Stimulated activated CD8-positive, alpha-beta memory T cell treated with anti-CD3 and anti-CD28 coated beads, Interleukin-4, amount 100 ng/mL, for 48 hours (primary cell): ENCODE data around the gene ABHD5.

Experiments used
- DNase-seq: peaks from one replicate; pipeline ENCODE4 v3.0.0-alpha.2; 2020

The ABHD5 gene

DNA sequence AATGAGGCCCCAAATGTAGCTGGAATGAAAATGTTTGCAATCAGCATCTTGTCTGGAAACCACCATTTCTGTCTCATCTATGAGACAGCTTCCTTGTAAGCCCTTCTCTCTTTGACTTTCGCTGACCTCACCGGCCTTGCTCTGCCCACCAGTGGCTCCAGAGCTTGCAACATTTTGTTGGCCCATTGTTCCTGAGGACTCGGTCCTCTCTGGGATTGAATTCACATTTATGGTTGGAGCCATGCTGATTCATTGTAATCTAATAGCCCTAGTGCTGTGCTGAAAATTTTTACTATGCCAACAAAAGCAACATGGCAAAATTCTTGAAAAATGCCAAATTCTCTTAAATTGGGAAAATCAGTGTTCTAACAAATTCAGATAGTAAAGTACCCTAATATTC is 37.2 kb downstream of the ABHD5 start:
- no peak for DNase-seq

DNA sequence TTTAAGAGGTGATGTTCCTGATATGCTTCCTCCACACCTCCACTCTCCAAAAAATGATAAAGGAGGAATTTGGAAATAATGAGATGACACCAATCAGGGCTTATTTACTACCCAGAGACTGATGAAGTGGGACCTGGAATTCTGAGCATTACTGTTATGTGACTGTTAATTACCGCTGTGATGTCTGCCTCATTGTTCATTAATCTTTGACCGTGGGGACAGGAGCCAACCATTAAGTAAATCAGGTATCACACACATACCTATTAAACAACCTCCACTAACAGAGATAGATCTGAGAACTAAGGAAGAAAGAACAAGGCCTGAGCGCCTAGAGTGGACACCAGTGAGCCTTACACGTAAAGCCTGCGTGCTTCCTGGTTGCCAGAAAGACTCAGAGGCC is 37.7 kb downstream of the ABHD5 start:
- no peak for DNase-seq

DNA sequence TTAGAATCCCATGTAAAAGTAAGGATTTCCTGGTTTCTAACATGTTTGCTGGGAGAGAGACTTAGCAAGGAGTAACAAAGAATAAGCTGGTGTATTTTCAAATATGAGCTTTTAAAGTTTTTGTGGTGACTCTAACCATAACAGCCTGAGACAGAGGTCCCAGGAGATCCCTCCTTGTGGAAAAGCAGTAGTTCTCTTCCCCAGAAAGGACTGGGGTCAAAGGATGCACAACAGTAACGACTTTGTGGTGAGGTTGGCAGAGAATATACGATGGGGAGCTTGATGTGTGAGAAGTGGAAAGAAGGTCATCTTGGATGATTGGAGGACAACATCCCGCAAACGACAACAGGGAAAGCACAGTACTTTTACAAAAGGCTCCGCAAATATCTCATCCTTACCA is 38.2 kb downstream of the ABHD5 start:
- no peak for DNase-seq

DNA sequence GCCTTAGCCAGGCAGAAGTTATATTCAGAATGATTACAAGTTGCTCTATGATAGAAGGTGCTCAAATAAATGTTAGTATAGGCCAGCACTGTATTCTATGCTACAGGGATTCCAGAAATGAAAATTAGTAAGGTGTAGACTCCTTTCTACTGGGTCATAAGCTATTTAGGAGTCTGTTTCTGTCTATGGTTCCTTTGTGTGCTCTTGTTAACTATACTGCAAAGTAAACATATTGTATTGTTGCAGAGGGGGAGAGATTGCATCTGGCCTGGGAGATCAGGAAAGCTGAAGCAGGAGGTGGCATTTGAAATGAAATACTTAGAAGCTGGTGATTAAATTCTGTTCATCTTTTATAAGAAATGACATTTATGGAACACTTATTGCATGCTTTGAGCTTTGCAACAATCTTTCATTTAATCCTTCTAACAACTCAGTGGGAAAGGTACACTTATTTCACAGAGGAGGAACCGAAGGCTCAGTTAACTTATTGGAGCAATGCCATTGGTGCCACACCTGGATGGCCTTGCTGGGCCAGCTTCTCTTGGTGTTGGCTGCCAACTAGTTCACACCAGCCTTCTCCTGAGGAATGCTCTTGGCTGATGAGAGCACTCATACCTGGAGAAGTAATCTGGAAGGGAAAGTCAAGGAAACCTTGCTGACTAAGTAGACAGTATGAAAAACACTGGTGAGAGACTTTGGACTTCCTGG is 39.1 kb downstream of the ABHD5 start:
- DNase-seq: no peak

DNA sequence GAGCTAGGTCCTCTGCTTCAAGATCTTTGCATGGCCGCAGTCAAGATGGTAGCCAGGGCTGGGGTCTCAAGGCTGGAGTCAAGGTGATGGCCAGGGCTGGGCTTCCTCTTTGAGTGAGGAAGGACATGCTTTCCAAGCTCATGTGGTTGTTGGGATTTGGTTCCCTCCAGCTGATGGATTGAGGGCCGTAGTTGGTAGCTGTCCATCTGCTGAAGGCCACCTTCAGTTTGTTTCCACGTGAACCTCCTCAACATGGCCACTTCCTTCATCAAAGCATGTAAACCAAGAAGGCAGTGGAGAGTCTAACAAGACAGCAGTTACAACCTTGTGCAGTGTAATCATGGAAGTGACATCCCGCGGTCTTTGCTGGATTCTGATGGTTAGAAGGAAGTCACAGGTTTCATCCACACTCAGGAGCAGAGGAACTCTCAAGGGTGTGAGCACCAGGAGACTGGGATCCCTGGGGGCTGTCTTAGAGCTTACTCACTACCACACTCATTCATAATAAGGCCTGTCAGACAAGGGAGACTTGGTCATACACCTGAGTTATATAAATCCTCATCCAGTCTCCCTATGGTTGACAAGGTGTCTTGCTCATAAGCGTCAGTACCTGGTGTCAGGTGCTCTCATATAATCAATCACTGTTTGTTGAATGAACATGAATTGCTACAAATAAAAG is 42.1 kb downstream of the ABHD5 start:
- no peak for DNase-seq

DNA sequence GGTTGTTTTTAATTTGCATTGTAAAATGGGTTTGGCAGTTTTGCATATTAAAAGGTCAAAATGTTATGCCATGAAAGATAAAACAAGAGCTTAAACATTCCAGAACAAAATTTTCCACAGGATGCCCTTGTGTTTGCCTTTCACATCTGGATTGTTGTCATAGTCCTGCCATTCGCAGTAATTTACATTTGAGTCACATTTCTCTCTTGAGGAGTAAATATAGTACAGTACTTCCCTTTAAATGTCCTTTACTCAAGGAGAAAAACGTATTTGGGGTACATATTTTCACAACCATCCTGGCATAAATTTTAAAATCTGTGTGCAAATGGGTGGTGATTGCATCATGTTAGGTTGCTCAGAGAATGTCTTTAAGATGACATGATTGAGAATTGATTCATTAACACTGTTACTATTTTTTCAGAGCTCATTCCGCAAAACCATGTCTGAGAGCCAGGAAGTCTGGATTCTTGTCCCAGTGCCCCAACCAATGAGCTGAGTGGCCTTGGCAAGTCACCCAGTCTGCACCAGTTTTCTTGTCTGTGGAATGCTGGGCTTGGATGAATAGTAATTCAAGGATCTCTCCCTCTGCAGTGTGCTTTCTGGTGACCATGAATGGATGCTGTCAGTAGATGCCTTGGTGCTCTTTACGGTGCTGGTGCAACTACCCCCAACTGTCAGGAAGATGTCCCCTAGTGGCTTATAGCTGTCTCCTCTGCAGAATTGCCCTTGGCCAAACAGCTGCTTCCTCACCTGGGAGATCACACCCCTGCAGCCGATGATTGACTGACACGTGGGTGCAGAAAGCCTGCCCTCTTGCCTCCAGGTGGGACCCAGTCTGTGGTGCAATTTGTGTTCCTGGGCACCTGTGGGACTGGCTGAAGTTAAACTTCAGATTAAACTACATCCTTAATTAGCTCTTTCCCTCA is 43.0 kb downstream of the ABHD5 start:
- no peak for DNase-seq

DNA sequence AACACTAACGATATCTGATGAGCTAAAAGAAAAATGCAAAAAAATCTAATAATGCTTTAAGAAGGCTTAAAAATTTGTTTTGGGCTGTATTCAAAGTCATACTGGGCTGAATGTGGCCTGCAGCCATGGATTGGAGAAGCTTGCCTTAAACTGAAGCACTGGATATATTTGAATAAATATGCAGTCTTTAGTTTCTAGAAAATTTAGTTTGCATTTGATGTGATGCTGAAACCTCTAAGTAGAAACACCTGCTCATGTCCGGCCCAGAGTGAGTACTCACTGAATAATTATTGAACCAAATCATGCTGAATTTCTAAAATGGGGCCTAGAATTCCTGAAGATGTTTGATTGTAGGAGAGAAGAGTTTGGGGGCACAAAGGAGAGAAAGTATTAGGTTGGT is 43.9 kb downstream of the ABHD5 start:
- no peak for DNase-seq

DNA sequence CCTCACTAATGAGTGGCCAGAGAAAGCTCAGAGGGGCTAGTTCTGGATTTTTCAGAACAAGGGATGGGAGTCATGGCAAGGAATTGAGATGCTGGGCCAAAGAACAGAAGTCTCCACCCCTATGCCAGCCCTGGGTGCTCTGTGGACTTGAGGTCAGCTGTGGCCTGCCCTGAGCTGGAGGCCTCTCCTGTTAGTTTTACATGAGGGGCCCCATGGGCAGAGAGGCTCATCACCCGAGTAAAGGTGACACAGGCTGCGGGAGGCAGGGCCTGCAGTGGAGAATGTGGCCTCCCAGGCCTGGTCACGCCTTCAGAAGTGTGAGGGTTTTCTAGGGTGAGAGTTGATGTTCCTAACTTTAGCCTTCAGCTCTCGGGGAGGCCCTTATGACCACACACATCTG is 44.9 kb downstream of the ABHD5 start:
- DNase-seq: no peak

DNA sequence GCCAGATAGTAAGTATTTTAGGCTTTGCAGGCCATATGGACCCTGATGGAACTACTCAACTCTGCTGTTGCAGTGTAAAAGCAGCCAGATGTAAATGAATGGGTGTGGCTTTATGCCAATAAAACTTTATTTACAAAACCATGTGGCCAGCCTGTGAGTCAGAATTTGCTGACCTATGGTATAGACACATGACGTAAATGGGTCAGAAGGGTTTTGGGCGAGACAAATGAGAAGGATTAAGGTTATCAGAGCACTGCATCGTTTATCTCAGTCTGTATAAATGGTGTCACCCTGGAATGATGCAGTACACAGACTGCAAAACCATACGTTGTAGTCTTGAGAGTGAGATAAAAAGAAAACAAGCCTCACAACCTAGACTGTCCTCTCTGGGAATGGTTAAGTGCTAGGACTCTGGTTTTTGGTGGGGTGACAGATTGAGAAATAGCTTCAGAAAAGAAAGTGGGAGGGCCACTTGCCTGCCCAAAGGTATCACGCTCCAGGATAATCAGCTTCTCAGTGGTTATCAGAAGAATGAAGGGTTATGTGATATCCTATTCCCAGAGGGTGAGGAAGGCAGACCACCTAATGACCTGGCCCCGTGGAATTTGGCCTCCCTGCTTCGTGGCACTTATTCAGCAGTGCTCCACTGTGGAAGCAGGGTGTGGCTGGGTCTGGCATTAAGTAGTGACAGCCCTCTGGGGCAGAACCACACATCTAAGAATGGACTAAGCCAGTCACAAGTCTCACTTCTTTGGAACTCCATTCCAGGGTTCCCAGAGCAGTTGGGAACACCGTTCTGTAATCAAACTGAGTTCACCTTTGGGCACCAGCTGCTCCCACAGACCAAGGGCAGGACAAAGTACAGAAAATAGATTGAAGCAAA is 46.1 kb downstream of the ABHD5 start:
- DNase-seq: no peak

DNA sequence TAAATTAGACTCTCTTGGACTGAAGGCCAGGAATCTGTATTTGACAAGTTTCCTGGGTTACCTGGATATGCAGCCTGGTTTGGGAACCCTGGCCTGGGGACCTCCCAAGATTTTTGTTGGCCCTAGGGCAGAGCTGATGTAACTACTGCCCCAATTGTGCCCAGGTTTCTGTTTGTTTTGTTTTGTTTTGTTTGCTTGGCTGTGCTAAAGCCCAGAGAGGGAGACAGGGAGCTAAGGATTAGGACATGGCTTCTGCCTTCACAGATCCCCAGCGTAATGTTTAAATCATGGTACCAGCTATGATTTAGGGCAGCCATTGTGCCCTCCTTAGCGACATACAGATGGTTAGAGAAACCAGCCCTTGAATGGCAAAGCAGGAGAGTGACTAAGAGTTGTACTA is 47.6 kb downstream of the ABHD5 start:
- no peak for DNase-seq

DNA sequence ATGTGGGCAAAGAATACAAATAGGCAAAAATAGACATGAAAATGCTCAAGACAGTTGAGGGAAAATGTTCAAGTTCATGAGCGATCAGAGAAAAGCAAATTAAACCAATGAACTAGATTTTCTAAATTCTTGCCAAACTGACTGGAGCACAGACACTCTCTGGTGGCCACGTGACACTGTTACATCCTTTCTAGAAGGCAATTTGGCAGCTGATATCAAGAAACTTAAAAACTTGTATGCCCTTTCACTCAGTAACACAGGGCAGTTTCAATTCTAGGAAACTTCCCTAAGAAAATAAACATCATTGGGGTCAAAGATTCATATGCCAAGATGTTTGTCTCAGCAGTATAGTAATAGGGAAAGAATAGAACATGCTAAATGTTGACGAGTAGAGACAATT is 52.2 kb downstream of the ABHD5 start:
- no peak for DNase-seq

DNA sequence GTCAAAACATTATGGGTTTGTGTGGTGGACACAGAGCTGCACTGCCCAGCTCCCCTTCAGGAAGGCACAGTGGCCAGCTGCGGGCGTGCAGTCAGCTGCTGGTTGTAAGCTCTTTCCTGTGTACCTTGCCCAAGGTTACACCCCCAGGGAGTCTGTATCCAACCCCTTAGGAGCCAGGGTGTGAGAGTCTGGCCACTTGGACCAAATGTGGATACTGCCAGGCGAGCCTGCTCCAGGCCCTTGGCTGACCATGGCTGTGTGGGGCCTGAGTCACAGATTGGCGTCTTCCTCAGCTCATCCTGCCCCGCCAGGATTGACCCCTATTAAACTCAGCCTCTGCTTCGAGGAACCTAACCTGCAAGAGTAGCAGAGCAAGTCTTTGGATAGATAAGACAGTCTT is 56.9 kb downstream of the ABHD5 start:
- DNase-seq: no peak

DNA sequence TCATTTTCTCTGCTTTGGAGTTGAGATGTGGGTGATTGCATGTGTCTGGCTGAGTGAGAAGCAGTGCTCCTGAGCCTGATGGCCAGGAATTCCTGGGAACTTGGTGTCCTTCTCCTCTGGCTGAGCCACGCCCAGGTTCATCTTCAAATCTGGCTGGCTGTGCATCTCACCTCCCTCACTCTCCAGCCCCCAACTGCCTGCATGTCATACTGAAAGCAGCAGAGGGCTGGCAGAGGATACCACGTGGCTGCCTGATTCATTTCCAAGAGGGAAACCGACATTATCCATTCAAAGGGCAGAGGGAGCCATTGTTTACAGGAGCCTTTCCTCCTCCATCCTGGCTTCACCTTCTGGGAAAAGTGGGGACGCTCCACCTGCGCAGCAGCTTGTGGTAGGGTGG is 57.4 kb downstream of the ABHD5 start:
- no peak for DNase-seq

DNA sequence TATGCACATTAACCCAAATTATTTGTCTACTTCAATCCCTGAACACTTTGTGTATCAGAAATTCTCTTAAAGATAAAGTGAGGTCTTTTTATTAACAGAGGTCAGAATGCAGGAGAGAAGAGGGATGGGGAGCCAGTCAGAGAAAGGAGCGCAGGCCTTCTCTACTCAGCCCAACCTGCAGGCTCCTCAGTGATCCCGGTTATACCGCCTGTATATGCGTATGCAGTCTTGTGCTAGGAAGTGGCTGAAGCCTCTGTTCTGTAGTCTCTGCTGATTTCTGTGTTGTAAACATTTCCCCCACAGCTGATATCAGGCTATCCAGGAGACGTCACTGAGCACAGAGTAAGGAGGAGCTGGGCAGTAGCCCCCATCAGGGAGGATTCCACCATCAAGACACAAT is 57.9 kb downstream of the ABHD5 start:
- DNase-seq: no peak

DNA sequence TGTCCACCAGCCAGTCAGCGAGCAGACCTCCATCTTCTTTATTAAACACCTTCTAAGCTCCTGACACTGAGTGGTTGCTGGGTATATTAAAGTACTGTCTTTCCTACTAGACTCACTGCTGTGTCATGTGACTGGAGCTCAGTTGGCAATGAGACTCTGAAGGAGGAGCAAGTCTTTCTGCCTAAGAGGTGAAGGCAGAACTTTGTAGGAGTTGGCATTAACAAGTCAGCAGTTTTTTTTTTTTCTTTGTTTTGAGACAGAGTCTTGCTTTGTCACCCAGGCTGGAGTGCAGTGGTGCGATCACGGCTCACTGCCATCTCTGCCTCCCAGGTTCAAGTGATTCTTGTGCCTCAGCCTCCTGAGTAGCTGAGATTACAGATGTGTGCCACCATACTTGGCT is 62.2 kb downstream of the ABHD5 start:
- no peak for DNase-seq

DNA sequence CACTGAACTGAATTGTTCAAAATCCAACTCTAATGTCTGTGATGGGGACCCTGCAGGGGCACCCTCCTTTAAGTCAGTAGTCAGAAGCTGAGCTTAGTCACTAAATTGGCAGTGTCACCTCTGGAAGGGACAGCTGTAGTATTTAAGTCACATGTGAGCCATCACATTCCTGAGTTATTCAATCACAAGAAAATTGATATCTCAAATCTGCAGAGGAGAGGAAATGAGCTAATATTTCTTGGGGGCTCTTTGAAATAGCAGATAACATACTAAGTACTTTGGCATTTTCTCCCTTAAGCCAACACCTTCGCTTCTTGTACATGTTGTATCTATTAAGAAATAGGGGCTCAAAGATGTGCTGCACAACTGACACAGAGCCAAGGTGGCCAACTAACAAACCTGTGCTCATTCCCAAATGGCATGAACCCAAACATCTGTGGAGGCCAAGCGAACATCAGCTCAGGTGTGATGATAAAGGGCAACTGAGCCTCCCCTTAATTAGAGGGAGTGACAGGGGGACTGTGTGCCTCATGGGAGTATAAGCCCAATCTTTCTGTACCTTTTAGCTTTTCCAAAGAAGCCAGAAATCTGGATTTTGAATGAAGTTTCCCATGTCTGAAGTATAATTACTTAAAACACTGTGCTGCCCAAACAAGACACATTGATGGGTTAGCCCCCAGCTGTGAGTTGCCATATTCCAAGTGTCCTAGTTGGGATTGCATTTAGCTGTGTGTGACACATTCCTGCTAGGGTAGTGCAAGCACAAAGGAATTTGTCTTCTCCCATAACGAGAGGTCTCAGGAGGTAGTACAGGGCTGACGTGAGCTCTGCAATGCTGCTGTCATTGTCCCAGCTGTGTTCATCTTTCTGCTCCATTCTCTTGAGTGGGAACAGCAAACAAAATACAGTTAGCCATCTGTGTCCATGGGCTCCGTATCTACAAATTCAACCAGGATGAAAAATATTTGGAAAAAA is 63.3 kb downstream of the ABHD5 start:
- no peak for DNase-seq

DNA sequence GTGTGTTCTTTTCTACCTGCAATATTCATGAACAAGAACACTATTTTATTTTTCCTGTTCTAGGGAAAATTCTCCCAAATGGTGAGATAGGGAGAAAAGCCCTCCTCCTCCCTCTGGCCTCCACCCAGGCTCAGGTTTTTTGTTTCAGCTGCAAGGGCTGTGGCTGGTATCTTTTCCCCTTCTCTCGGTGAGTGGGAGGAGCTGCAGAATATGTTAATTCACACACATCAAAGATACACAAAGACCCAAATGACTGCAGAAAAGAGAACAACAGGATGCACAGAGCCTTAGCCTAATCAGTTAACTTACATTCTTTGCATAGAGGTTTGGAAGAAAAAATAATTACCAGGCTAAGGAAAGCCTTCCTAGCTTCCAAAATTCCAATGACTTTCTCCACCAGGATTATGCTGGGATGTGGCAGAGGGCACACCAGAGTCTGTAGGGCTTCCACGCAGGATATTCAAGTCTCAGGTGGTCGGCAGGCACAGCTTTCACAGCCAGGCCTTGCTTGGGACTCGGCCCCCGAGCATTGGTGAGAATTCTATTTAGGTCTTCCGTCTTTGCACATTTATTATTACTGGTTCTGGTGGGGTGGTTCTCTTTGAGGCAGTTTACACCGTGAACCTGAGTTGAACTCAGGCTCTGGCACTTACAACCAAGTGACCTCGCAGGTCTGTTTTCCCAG is 64.9 kb downstream of the ABHD5 start:
- DNase-seq: no peak

DNA sequence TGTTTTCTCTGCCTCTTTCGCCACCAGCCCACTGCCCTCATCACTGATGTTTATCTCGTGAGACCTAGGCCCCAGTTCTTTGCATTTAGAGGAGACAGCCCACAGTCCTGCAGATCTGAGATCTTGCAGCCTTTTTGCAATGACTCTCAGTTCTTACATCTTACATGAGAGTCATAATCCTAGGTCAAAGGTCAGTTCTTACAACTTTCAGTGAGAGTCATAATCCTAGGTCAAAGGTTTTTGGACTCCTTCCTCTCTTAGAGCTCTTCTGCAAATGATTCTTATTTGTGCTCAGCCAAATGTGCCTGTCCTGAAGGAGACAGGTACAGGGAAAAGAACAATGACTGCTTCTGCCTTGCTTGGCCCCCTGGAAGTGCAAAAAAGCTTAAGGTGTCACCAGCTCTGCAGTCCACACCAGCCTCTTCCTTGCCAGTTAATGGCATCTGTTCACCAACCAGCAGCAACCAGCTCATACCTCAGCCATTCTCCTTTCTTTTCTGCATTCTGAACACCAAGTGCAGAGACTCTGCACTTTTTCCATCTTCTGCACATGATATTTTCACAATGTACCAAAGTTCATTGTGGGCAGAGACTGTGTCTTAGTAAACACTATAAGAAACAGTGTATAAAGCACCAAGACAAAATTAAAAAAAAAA is 67.1 kb downstream of the ABHD5 start:
- DNase-seq: no peak

DNA sequence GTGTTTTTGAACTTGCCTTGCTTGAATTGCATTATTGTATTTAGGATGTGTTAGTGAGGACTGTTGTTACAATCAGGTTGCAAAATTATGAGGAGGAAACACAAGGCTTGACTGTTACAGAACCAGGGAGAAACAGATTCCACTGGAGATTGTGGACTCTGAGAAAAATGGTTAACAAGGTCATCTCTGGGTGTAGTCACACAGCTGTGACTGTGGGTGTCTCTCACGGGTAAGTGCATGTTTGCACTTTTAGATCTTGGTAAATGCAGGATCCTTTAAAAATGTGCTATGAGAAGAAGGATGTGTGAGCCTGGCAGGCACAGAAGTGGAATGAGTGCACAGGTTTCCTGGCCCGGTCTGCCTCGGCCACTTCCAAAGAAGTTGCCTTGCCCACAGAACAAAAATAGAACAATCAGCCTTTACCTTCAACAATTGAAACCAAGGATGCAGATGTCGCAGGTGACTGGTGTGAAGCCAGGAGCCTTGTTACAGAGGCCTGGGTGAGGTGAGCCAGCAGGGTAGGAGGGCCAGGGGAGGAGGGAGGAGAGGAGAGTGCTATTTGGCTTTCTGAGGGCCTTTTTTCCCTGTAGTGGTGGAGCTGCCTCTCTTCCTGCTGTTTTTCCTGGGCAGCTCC is 68.0 kb downstream of the ABHD5 start:
- no peak for DNase-seq

DNA sequence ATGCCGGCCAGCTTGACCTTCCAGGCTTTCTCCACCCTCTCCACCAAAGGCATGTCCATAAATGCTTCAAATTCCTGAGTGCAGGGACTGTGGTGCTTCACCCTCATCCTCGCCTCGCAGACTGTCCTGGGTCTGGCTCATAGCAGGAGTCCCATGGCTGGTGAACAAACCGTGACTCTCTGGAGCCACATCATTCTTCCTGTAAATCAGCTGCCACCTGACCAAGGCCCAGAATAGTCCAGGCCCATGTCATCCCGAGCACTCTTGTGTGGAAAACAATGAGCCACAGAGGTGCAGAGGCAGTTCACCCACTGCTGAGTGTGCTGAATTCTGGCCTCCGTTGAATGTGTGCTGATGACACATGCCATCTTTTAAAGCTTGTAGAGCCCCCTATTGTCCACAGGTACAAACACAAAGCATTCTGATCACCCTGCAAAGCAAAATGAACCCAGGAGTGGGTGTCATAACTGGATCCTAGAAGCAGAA is 68.6 kb downstream of the ABHD5 start:
- no peak for DNase-seq
